ENCODE results near the gene FNDC10. TPM values are rescaled to one million over a fixed set of nuclear protein-coding genes. Genes with fewer than 3 reads are reported as not detected.
"Not testable (repeated sequence)": the region's sequence is repeated elsewhere in the genome, so short reads cannot be mapped to it uniquely, and the experiment has no call there.

The FNDC10 gene
- total and polyA plus RNA-seq, 9 of the 15 experiments (the other 6 are each of a cell fraction or from before 2014, with no cell fraction given) = 0.08 to 6.3 (median 1.6) TPM

GRCh38 chr1:1639368-1639767 lies 39.4 kb upstream of the FNDC10 start:
- H3K27ac ChIP-seq (ENCODE audit: extremely low read depth, low read depth, low read length); in situ Hi-C loops (cut with MboI); ATAC-seq; H3K9me1 ChIP-seq (ENCODE audit: control insufficient read depth, insufficient read depth, low read length); H4K20me1 ChIP-seq (replicated peaks; ENCODE audit: control insufficient read depth, insufficient read depth, low read length); H3K4me3 ChIP-seq; intact Hi-C loops (cut with micrococcal nuclease); FAIRE-seq; DNase-seq (ENCODE audit: extremely low read depth in 1 of 4, low spot score in 3 of 4); POLR2A ChIA-PET; H3K79me2 ChIP-seq (ENCODE audit: control insufficient read depth, insufficient read depth, low read length); H3K4me1 ChIP-seq (replicated peaks in 1 of 2; ENCODE audit: control insufficient read depth in 2 of 2, insufficient read depth in 2 of 2, low read length in 2 of 2); H3K9me3 ChIP-seq (replicated peaks; ENCODE audit: control insufficient read depth, insufficient read depth, low read depth, low read length); H3K9ac ChIP-seq (ENCODE audit: insufficient read depth in 1 of 2, low read depth in 2 of 2, low read length in 2 of 2); H3K27me3 ChIP-seq (ENCODE audit: control insufficient read depth in 2 of 2, insufficient read depth in 2 of 2, low read length in 2 of 2); CTCF ChIA-PET (ENCODE audit: low intra/inter-chr PET ratio); H2AFZ ChIP-seq (ENCODE audit: low read depth, low read length); H3K4me2 ChIP-seq (ENCODE audit: insufficient read depth, low read length); BruUV-seq (replicated peaks): not testable (repeated sequence)
- 95% methylated on average over 12 of the region's 16 CpGs for WGBS (ENCODE audit: insufficient coverage, low coverage, missing lambda C conversion rate)
- H3K36me3 ChIP-seq (ENCODE audit: control insufficient read depth, insufficient read depth, low read length) = peaks cover 20% of the 10 kb centered on the region; the same call in 1 of the 3 replicates

DNA sequence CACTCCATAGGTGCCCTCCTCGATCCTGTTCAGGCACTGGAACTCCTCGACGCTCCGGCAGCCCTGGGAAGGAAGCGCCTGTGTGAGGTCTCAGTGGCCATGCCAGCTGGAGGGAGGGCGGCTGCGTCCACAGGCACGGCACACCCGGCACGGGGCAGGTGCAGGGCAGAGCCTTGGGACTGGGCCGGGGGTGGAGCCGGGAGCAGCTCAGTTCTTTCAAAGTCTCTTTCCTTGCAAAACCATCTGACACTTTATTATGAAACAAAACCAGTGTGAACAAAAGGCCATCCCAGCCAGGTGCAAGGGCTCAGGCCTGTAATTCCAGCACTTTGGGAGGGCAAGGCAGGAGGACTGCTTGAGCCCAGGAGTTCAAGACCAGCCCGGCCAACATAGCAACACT lies 38.6 kb upstream of the FNDC10 start:
- DNase-seq (ENCODE audit: extremely low read depth in 1 of 4, low spot score in 3 of 4); ATAC-seq; H3K79me2 ChIP-seq (ENCODE audit: control insufficient read depth, insufficient read depth, low read length); intact Hi-C loops (cut with micrococcal nuclease); H3K4me3 ChIP-seq; H3K27me3 ChIP-seq (ENCODE audit: control insufficient read depth in 2 of 2, insufficient read depth in 2 of 2, low read length in 2 of 2); H3K4me1 ChIP-seq (replicated peaks in 1 of 2; ENCODE audit: control insufficient read depth in 2 of 2, insufficient read depth in 2 of 2, low read length in 2 of 2); POLR2A ChIA-PET; FAIRE-seq; in situ Hi-C loops (cut with MboI); H3K27ac ChIP-seq (ENCODE audit: extremely low read depth, low read depth, low read length); H2AFZ ChIP-seq (ENCODE audit: low read depth, low read length); H3K9me3 ChIP-seq (replicated peaks; ENCODE audit: control insufficient read depth, insufficient read depth, low read depth, low read length); H3K9me1 ChIP-seq (ENCODE audit: control insufficient read depth, insufficient read depth, low read length); H3K9ac ChIP-seq (ENCODE audit: insufficient read depth in 1 of 2, low read depth in 2 of 2, low read length in 2 of 2); CTCF ChIA-PET (ENCODE audit: low intra/inter-chr PET ratio); BruUV-seq (replicated peaks); H4K20me1 ChIP-seq (replicated peaks; ENCODE audit: control insufficient read depth, insufficient read depth, low read length); H3K4me2 ChIP-seq (ENCODE audit: insufficient read depth, low read length): not testable (repeated sequence)
- H3K36me3 ChIP-seq (ENCODE audit: control insufficient read depth, insufficient read depth, low read length) = peaks cover 20% of the 10 kb centered on the region; the same call in 1 of the 3 replicates
- WGBS (ENCODE audit: insufficient coverage, low coverage, missing lambda C conversion rate) = 84% methylated on average over 5 of the region's 13 CpGs

DNA sequence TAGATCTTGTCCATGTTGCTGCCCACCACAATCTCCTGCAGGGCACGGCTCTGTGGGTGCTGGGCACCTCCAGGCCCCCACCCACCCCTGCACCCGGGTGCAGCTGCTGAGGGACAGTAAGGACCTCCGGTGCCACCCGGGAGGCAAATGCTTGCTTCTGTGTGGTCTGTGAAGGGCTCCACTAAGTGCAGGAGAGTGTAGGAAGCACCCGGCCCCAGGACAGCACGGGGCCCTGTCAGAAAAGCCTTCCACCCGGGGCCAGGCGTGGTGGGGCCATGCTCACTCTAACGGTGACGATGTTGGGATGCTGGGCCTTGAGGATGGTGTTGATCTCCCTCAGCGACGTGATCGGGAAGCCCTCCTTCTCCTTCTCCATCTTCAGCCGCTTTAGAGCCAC lies 37.5 kb upstream of the FNDC10 start:
- FAIRE-seq; in situ Hi-C loops (cut with MboI): not testable (repeated sequence)

More for the DNA sequence above, 37.5 kb upstream of the FNDC10 start:
- DNase-seq (ENCODE audit: extremely low read depth in 1 of 4, low spot score in 3 of 4); BruUV-seq (replicated peaks); H3K9ac ChIP-seq (ENCODE audit: insufficient read depth in 1 of 2, low read depth in 2 of 2, low read length in 2 of 2); H3K27me3 ChIP-seq (ENCODE audit: control insufficient read depth in 2 of 2, insufficient read depth in 2 of 2, low read length in 2 of 2); H2AFZ ChIP-seq (ENCODE audit: low read depth, low read length); H3K9me1 ChIP-seq (ENCODE audit: control insufficient read depth, insufficient read depth, low read length); ATAC-seq; CTCF ChIA-PET (ENCODE audit: low intra/inter-chr PET ratio); H3K27ac ChIP-seq (ENCODE audit: extremely low read depth, low read depth, low read length); H3K9me3 ChIP-seq (replicated peaks; ENCODE audit: control insufficient read depth, insufficient read depth, low read depth, low read length); H4K20me1 ChIP-seq (replicated peaks; ENCODE audit: control insufficient read depth, insufficient read depth, low read length); H3K79me2 ChIP-seq (ENCODE audit: control insufficient read depth, insufficient read depth, low read length); POLR2A ChIA-PET; H3K4me2 ChIP-seq (ENCODE audit: insufficient read depth, low read length); intact Hi-C loops (cut with micrococcal nuclease); H3K4me3 ChIP-seq; H3K4me1 ChIP-seq (replicated peaks in 1 of 2; ENCODE audit: control insufficient read depth in 2 of 2, insufficient read depth in 2 of 2, low read length in 2 of 2): not testable (repeated sequence)
- H3K36me3 ChIP-seq (ENCODE audit: control insufficient read depth, insufficient read depth, low read length) = peaks cover 18% of the 10 kb centered on the region; the same call in 1 of the 3 replicates
- WGBS (ENCODE audit: insufficient coverage, low coverage, missing lambda C conversion rate) = 93% methylated on average over 13 of the region's 14 CpGs

Data from K562 (cell line).